ENCODE measurements around the gene SSTR1. TPM values are rescaled to one million over a fixed set of nuclear protein-coding genes. Genes with fewer than 3 reads are reported as not detected.

The SSTR1 gene
- total RNA-seq, 4 donors from 2014 or later: 0.11 to 0.39 (median 0.13) TPM; not detected in 1

DNA sequence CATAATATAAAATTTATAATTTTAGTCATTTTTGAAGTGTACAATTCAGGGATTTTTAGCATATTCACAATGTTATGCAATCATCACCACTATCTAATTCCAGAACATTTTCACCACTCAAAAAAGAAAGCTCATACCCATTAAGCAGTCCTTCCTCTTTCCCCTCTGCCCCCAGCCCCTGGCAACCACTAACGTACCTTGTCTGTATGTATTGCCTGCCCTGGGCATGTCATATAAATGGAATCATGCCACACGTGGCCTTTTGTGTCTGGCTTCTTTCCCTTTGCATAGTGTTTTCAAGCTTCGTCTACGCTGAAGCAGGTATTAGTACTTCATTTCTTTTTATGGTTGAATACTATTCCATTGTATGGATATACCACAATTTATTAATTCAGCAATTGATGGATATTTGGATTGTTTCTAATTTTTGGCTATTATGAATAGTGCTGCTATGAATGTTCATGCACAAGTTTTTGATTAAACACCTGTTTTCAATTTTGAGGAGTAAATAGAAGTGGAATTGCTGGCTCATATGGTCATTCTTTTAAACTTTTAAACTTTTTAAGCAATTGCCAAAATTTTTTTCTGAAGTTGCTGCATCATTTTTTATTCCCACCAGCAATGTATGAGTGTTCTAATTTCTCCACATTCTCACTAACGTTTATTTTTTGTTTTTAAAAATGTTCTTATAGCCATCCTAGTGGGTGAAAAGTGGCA, 1.6 kb upstream of the SSTR1 start:
- Histone ChIP-seq H3K4me1 (peaks cover 12 to 14% of the 10 kb centered on the region in 2 donors), H3K4me3 (replicated peaks in 1 of 3) (no peak overlapping the region), H3K27ac (no peak overlapping the region), H3K27me3 (no peaks in the 10 kb centered on the region), H3K36me3 (no peaks in the 10 kb centered on the region), H3K9me3 (no peaks in the 10 kb centered on the region)
- TF ChIP-seq, protein P1, sequence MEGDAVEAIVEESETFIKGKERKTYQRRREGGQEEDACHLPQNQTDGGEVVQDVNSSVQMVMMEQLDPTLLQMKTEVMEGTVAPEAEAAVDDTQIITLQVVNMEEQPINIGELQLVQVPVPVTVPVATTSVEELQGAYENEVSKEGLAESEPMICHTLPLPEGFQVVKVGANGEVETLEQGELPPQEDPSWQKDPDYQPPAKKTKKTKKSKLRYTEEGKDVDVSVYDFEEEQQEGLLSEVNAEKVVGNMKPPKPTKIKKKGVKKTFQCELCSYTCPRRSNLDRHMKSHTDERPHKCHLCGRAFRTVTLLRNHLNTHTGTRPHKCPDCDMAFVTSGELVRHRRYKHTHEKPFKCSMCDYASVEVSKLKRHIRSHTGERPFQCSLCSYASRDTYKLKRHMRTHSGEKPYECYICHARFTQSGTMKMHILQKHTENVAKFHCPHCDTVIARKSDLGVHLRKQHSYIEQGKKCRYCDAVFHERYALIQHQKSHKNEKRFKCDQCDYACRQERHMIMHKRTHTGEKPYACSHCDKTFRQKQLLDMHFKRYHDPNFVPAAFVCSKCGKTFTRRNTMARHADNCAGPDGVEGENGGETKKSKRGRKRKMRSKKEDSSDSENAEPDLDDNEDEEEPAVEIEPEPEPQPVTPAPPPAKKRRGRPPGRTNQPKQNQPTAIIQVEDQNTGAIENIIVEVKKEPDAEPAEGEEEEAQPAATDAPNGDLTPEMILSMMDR (IDR thresholded peaks at IDR 0.05): no peak
- no peak for TF ChIP-seq POLR2A (IDR thresholded peaks at IDR 0.05)
- no peak for DNase-seq
- intact Hi-C loops (cut with DNase I): no loop called here
- 88 to 90% methylated on average over 5 of the region's 5 CpGs for WGBS, 2 donors

DNA sequence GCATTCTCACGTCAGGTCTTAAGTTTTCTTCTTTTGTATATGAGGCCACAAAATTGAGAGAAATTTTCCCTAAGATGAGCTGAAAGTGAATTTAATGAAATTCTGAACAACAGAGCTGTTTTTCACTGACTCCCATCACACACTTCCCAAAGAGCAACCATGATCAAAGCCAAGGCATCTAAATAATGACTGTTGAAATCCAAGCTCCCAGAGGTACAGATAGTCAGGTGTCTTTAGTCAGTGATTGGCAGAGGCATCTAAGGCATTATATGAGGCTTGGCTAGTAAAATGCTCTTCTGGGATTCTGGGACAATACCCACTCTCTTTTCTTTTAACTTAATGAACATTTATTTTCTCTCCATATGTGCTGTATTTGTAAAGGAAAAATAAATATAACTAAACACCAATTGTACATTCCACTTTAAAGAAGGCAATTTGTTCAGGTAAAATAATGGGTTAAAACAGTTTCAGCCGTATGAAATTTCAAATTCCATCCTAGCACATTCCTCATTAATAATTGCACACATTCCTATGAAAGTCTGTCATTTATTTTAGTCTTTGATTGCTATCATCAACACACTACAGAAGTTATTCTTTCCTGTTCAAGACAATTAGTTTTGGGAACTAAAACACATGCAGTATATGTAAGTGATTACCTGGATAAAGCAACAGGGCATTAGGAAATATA, 871 bp upstream of the SSTR1 start:
- no peak for TF ChIP-seq POLR2A (IDR thresholded peaks at IDR 0.05)
- TF ChIP-seq, protein P1 (IDR thresholded peaks at IDR 0.05): no peak
- no peaks in the 10 kb centered on the region for H3K27me3 ChIP-seq
- H3K4me1 ChIP-seq: peaks cover 12 to 18% of the 10 kb centered on the region in 2 donors
- no peak for DNase-seq
- no peak overlapping the region for H3K27ac ChIP-seq
- 82 to 86% methylated on average over 2 of the region's 2 CpGs for WGBS, 2 donors
- no peaks in the 10 kb centered on the region for H3K36me3 ChIP-seq
- H3K4me3 ChIP-seq (replicated peaks in 1 of 3): no peak overlapping the region
- H3K9me3 ChIP-seq: no peaks in the 10 kb centered on the region
- intact Hi-C loops (cut with DNase I): no loop called here

DNA sequence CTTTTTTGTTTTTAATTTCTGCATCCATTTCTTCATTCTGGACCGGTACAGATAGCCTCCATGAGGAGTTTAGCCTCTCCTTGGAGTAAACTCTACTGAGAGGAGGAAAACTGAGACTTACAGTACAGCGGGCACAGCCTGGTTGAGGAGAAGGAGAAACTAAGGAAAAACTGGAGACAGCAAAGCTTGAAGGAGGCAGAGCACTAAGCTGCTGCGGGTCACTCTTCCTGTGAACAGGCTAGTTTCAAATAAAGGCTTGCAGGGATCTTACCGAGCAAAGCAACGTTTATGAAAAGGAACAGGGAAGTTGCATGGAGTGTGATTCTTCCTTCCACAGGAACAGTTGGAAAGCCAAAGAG, 348 bp upstream of the SSTR1 start:
- Histone ChIP-seq H3K9me3 (no peaks in the 10 kb centered on the region), H3K36me3 (no peaks in the 10 kb centered on the region), H3K4me3 (replicated peaks in 1 of 3) (no peak overlapping the region), H3K4me1 (peaks cover 12 to 18% of the 10 kb centered on the region in 2 donors), H3K27me3 (no peaks in the 10 kb centered on the region), H3K27ac (no peak overlapping the region)
- DNase-seq: no peak
- intact Hi-C loops (cut with DNase I): no loop called here
- TF ChIP-seq, protein P1 (IDR thresholded peaks at IDR 0.05): no peak
- TF ChIP-seq POLR2A (IDR thresholded peaks at IDR 0.05): no peak
- 33 to 45% methylated on average over 5 of the region's 5 CpGs for WGBS, 2 donors

DNA sequence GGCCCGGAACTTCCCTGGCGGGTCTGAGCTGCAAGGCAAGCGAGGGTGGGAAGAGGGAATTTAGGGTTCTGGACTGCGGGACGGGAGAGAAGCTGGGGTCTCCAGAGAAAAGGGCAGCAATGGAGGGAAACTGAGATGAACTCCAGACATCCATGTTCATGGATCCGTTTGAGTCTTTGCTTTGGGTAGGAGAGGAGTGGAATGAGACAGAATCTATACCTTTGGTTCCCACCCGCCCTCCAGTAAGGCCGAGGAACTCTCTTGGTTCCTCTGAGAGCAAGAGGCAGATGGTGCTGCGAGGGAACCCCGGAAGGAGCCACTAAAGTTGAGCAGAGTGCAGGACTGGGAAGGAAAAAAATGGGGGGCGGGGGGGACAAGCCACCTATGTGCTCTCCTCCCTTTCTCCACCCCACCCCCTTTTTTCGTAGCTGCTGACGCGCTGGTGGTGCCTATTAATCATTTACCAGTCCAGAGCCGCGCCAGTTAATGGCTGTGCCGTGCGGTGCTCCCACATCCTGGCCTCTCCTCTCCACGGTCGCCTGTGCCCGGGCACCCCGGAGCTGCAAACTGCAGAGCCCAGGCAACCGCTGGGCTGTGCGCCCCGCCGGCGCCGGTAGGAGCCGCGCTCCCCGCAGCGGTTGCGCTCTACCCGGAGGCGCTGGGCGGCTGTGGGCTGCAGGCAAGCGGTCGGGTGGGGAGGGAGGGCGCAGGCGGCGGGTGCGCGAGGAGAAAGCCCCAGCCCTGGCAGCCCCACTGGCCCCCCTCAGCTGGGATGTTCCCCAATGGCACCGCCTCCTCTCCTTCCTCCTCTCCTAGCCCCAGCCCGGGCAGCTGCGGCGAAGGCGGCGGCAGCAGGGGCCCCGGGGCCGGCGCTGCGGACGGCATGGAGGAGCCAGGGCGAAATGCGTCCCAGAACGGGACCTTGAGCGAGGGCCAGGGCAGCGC, 1.2 kb downstream of the SSTR1 start:
- H3K27me3 ChIP-seq: no peaks in the 10 kb centered on the region
- peak overlapping the region in 1 of 3 donors; percentile 13 for H3K4me3 ChIP-seq (replicated peaks in 1 of 3)
- DNase-seq: peak; percentile 4 to 15
- TF ChIP-seq, protein P1 (IDR thresholded peaks at IDR 0.05): peak in 1 of 6 experiments; percentile 29
- TF ChIP-seq POLR2A (IDR thresholded peaks at IDR 0.05): no peak
- intact Hi-C loops (cut with DNase I): no loop called here
- peaks cover 12 to 18% of the 10 kb centered on the region in 2 donors for H3K4me1 ChIP-seq
- 1 to 3% methylated on average over 29 to 33 of the region's 59 CpGs for WGBS, 2 donors
- no peak overlapping the region for H3K27ac ChIP-seq
- H3K9me3 ChIP-seq: no peaks in the 10 kb centered on the region
- H3K36me3 ChIP-seq: no peaks in the 10 kb centered on the region
